DOHH2 (cell line): ENCODE results near the gene PC.

Source experiments
- CTCF ChIP-seq: fragments of 200-600 bp; sonication (generic); IDR thresholded peaks from one replicate; pipeline ENCODE4 v1.5.1; 2014; ENCODE audit warnings: antibody characterized with exemption, mild to moderate bottlenecking, low read depth, low read length; ENCODE audit not compliant: poor library complexity, severe bottlenecking
- EZH2phosphoT487 ChIP-seq: fragments of 200-600 bp; sonication (generic); IDR thresholded peaks from 2 replicates; pipeline ENCODE4 v1.6.1; 2017; ENCODE audit warnings: borderline replicate concordance, mild to moderate bottlenecking, antibody characterized with exemption, low read length, moderate library complexity, mixed read lengths

DNA sequence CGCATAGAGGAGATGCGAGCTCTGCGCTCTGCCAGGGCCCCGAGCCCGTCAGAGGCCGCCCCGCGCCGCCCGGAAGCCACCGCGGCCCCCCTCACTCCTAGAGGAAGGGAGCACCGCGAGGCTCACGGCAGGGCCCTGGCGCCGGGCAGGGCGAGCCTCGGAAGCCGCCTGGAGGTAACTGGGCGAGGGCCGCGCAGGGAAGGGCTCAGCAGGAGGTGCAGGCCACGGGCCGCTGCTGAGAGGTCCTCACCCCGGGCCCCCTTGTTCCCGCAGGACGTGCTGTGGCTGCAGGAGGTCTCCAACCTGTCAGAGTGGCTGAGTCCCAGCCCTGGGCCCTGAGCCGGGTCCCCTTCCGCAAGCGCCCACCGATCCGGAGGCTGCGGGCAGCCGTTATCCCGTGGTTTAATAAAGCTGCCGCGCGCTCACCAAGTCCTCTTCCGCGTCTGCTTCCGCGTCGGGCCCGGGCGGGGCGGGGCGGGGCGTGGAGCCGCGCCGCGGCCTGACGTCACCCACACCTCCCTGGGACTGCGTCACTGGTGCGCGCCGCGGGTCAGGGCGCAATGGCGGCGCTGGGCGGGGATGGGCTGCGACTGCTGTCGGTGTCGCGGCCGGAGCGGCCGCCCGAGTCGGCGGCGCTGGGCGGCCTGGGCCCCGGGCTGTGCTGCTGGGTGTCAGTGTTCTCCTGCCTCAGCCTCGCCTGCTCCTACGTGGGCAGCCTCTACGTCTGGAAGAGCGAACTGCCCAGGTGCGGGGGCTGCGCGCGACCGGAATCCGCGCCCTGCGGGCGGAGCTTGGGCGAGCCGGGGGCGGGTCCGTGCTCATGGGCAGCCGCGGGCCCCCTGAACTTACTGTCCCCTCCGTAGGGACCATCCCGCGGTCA lies 115.0 kb downstream of the PC start, which contains the start of gene RCE1:
- TF ChIP-seq CTCF = no peak
- TF ChIP-seq EZH2phosphoT487 = no peak
